HG02759 (cell line): ENCODE data around the gene GAL.
"Not testable (repeated sequence)": the region's sequence is repeated elsewhere in the genome, so short reads cannot be mapped to it uniquely, and the experiment has no call there.

Source experiments
- ATAC-seq: cut with Tn5 transposase; IDR thresholded peaks from one replicate; pipeline ENCODE4 v1.9.1; 2021; ENCODE audit warnings: mild to moderate bottlenecking, moderate library complexity; ENCODE audit not compliant: unreplicated experiment

The GAL gene

GRCh38 chr11:68684385-68685356 is at the start of gene GAL:
Gene GAL (plus strand): TSS chr11:68684544. CDS start chr11:68684924, 380 bp downstream.
- ATAC-seq, result no peak

- not testable (repeated sequence) for ATAC-seq
Measured at GRCh38 chr11:68634606-68635005, 49.7 kb upstream of the GAL start.

- ATAC-seq, result not testable (repeated sequence)
Measured at GRCh38 chr11:68635172-68635571, 49.2 kb upstream of the GAL start.

GRCh38 chr11:68635883-68636282 is 48.5 kb upstream of the GAL start:
- not testable (repeated sequence) for ATAC-seq

- ATAC-seq, result not testable (repeated sequence)
Measured at GRCh38 chr11:68639322-68639721, 45.0 kb upstream of the GAL start.

- no peak for ATAC-seq
Measured at GRCh38 chr11:68641880-68642279, 42.5 kb upstream of the GAL start.

GRCh38 chr11:68643585-68643984 is 40.8 kb upstream of the GAL start:
- no peak for ATAC-seq

- ATAC-seq, result no peak
Measured at GRCh38 chr11:68646832-68647231, 37.5 kb upstream of the GAL start.

GRCh38 chr11:68649851-68650555 is 34.3 kb upstream of the GAL start:
- ATAC-seq, result no peak

GRCh38 chr11:68650801-68651200 is 33.5 kb upstream of the GAL start:
- ATAC-seq, result no peak

GRCh38 chr11:68651208-68651984 is 32.9 kb upstream of the GAL start:
- no peak for ATAC-seq

- no peak for ATAC-seq
Measured at GRCh38 chr11:68651985-68652682, 32.2 kb upstream of the GAL start.

- no peak for ATAC-seq
Measured at GRCh38 chr11:68652683-68653156, 31.6 kb upstream of the GAL start.

GRCh38 chr11:68653486-68654430 is 30.6 kb upstream of the GAL start:
- no peak for ATAC-seq

GRCh38 chr11:68654978-68655377 is 29.4 kb upstream of the GAL start:
- ATAC-seq, result no peak

- no peak for ATAC-seq
Measured at GRCh38 chr11:68655406-68655805, 28.9 kb upstream of the GAL start.

GRCh38 chr11:68655806-68656205 is 28.5 kb upstream of the GAL start:
- no peak for ATAC-seq

- no peak for ATAC-seq
Measured at GRCh38 chr11:68657021-68657780, 27.1 kb upstream of the GAL start.

GRCh38 chr11:68658097-68658496 is 26.2 kb upstream of the GAL start:
- ATAC-seq, result no peak
